ENCODE measurements around the gene SPATA45.
"Not testable (repeated sequence)": the region's sequence is repeated elsewhere in the genome, so short reads cannot be mapped to it uniquely, and the experiment has no call there.

DNA sequence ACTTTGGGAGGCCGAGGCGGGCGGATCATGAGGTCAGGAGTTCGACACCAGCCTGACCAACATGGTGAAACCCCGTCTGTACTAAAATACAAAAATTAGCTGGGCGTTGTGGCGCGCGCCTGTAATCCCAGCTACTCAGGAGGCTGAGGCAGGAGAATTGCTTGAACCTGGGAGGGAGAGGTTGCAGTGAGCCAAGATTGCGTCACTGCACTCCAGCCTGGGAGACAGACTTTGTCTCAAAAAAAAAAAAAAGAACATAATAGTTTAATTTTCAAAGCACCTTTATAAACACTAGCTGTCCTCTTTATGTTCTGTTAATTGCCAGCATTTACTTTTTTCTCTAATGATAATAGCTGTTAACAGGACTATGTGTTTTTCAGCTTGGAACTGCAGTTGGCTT, 15.9 kb upstream of the SPATA45 start:
- TF ChIP-seq, protein P1, sequence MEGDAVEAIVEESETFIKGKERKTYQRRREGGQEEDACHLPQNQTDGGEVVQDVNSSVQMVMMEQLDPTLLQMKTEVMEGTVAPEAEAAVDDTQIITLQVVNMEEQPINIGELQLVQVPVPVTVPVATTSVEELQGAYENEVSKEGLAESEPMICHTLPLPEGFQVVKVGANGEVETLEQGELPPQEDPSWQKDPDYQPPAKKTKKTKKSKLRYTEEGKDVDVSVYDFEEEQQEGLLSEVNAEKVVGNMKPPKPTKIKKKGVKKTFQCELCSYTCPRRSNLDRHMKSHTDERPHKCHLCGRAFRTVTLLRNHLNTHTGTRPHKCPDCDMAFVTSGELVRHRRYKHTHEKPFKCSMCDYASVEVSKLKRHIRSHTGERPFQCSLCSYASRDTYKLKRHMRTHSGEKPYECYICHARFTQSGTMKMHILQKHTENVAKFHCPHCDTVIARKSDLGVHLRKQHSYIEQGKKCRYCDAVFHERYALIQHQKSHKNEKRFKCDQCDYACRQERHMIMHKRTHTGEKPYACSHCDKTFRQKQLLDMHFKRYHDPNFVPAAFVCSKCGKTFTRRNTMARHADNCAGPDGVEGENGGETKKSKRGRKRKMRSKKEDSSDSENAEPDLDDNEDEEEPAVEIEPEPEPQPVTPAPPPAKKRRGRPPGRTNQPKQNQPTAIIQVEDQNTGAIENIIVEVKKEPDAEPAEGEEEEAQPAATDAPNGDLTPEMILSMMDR (IDR thresholded peaks at IDR 0.05; ENCODE audit: insufficient read depth, low read length): not testable (repeated sequence)
- not testable (repeated sequence) for TF ChIP-seq GABPA (IDR thresholded peaks at IDR 0.05; ENCODE audit: low read depth)
- TF ChIP-seq, protein P2, sequence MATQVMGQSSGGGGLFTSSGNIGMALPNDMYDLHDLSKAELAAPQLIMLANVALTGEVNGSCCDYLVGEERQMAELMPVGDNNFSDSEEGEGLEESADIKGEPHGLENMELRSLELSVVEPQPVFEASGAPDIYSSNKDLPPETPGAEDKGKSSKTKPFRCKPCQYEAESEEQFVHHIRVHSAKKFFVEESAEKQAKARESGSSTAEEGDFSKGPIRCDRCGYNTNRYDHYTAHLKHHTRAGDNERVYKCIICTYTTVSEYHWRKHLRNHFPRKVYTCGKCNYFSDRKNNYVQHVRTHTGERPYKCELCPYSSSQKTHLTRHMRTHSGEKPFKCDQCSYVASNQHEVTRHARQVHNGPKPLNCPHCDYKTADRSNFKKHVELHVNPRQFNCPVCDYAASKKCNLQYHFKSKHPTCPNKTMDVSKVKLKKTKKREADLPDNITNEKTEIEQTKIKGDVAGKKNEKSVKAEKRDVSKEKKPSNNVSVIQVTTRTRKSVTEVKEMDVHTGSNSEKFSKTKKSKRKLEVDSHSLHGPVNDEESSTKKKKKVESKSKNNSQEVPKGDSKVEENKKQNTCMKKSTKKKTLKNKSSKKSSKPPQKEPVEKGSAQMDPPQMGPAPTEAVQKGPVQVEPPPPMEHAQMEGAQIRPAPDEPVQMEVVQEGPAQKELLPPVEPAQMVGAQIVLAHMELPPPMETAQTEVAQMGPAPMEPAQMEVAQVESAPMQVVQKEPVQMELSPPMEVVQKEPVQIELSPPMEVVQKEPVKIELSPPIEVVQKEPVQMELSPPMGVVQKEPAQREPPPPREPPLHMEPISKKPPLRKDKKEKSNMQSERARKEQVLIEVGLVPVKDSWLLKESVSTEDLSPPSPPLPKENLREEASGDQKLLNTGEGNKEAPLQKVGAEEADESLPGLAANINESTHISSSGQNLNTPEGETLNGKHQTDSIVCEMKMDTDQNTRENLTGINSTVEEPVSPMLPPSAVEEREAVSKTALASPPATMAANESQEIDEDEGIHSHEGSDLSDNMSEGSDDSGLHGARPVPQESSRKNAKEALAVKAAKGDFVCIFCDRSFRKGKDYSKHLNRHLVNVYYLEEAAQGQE (IDR thresholded peaks at IDR 0.05; ENCODE audit: insufficient replicate concordance, low read depth): not testable (repeated sequence)

Data from HL-60 (cell line).